GM19240 (cell line): Measurements from ENCODE around the gene P2RY2.
A peak's percentile ranks its signal among the peaks of the same experiment; 100 is the strongest.
"Not testable (repeated sequence)": the region's sequence is repeated elsewhere in the genome, so short reads cannot be mapped to it uniquely, and the experiment has no call there.

ENCODE experiments used
- DNase-seq: peaks from one replicate; pipeline ENCODE4 v3.0.0; 2011; ENCODE audit warnings: low spot score; ENCODE audit not compliant: insufficient read length

The P2RY2 gene

DNA sequence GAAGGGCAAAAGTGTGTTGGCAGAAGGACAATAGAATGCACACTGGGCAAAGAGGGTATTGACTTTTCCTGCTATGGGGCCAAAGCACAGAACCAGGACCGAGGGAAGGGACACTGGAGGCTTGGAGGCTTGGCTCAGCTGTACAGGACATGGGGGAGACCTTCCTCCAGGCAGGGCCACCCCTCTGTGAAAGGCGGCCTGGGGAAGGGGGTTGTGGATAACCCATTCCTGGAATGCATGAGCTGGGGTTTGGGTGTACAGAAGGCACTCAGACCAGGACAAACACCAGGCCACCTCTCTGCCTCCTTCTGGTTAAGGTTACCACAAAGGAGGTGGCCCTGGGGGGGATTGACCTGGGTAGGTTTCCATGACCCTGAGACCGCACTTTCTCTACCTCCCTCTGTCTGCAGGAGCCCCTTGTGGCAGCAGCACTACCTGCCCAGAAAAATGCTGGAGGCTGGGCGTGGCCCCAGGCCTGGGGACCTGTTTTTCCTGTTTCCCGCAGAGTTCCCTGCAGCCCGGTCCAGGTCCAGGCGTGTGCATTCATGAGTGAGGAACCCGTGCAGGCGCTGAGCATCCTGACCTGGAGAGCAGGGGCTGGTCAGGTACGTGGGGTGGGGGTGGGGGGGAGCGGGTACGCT is 9.6 kb downstream of the P2RY2 start:
- DNase-seq: no peak

DNA sequence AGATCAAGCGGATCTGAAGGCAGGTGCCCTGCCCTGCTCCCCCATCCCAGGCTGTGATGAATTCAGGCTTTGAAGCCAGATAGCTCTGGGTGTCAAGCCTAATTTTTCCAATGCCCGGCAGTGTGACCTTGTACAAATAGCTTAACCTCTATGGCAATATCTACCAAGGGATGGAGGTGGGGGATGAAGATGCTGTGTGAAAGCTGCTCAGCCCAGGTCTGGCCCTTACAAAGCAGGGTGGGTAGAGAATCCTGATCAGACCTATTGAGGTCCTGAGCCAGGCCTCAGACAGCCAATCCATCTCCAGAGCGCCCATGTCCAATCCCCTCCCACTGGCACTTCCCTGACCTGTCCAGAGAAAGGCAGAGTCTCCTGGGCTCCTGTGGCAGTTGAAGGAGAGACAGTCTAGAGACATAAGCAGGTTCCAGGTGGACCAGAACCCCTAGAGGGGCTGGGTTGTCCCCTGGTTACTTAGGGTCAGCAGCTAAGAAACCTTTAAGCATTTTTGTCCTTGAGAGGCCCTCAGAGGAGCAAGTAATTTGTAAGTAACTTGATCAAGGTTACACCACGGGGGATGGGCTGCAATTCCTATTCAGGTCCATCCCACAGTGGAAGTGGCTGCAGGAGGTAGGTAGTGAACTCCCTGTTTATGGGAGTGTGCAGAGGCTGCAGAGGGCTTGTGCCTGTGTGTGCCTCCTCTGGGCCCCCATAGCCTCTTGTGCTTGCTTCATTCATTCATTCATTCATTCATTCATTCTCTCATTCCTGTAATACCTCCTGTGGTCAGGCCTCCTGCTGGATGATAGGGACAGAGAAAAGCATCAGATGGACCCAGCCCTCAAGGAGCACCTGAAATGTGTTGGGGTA is 10.4 kb downstream of the P2RY2 start:
- no peak for DNase-seq

DNA sequence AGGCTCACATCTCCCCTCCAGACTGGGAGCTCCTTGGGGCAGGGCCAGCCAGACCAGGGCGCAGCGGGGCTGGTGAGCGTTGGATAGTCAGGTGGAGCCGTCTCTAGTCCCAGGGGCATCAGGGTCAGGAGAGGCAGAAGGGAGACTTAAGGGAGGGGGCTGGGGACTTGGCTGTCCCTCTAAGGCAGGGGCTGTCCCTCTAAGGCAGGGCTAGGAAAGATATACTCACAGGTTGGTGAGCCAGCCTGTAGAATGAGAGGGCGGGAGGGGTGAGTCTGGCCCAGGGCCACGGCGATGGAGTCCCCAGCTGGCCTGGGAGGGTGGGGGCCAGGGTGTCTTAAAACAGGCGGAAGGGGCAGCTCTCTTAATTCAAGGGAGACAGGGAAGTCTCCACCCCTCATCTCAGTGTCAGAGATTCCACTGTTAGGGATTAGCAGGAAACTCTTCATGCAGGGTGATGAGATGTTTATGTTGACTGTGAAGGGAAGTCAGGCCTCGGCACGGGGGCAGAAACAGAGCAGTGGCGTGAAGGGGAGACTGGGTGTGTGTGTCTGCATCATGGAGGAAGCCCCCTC is 11.3 kb downstream of the P2RY2 start:
- DNase-seq: no peak

DNA sequence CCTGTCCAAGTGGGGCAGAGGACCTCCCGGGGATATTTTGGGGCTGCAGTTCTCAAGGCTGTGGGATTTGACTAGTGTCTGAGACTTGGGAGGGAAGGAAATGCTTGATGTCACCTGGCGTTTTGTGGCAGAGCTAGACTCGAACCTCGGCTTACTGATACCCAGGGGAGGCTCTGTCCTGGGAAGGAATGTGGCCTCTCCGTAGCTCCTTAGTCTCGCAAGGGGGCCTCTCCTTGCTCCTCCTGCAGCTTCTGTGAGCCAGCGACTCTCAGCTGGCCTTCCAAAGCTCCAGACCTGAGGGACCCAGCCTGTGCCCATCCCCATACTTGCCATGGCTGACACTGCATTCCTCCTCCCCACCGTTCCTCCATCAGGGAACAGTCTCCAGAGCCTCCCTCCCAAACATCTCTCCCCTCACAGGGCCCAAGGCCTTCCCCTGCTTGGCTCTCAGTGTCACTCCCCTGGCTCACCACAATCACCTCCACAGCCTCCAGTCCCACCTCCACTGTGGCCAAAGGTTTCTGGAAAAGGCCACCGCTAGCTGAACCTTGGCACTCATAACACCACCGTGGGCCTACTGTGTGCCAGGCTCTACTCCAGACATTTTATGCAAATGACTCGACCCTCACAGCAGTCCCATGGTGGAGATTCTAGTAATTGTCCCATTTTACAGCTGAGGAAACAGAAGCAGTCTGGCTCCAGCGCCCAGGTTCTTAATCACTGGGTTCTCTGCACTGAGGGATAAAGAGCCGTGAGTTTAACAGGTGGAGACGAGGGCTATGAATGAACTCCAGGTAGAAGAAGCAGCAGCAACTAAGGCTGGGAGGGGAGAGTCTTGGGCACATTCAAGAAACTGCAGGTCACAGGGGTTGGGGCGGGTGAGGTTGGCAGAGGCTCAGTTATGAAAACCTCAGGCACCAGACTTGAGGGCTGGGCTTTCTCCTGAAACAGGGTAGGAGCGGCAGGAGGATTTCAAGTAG is 12.1 kb downstream of the P2RY2 start:
- DNase-seq: no peak

DNA sequence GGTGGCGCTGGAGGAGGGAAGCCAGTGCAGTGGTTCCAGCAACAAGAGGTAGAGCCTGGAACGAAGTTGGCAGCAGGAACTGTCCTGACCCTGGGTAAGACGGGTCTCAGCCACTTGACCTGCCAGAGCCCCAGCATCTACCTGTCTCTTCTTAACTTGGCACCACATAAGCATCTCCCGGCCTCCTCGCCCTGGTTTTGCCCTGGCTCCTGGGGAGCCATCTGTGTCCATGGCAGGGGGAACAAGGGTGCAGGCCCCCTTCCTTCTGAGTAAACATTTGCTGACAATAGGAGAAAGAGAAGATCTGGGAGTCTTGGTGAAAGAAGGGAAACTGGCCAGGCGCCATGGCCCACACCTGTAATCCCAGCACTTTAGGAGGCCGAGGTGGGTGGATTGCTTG is 12.8 kb downstream of the P2RY2 start:
- no peak for DNase-seq

DNA sequence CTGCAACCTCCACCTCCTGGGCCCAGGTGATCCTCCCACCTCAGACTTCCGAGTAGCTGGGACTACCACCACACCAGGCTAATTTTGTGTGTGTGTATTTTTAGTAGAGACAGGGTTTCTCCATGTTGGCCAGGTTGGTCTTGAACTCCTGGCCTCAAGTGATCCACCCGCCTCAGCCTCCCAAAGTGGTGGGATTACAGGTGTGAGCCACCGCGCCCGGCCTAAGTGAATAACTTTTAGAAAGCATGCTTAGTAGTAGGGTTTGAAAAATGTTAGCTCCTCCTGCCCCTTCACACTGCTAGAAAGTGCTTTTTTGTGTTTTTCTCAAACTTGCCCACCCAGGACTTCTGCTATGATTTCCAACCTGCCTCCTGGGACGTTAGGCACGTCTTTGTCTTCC is 14.4 kb downstream of the P2RY2 start:
- not testable (repeated sequence) for DNase-seq

DNA sequence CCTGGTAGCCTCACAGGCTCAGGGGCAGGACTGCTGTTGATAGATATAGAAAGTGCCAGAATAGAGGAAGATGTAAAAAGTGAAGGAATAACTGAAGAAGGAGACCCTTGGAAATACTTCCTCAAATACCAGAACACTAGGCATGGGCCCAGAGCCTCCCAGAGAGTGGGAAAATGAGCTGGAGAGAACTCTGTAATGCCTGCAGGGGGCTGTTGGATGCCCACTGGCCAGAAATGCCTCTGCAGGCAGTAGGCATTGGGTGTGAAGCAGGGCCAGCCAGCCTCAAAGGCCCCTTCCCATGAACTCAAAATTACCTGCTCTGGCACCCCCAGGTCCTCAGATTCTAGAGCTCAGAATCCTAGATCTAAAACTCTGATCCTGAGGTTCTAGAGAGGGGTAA is 15.1 kb downstream of the P2RY2 start:
- DNase-seq: no peak

DNA sequence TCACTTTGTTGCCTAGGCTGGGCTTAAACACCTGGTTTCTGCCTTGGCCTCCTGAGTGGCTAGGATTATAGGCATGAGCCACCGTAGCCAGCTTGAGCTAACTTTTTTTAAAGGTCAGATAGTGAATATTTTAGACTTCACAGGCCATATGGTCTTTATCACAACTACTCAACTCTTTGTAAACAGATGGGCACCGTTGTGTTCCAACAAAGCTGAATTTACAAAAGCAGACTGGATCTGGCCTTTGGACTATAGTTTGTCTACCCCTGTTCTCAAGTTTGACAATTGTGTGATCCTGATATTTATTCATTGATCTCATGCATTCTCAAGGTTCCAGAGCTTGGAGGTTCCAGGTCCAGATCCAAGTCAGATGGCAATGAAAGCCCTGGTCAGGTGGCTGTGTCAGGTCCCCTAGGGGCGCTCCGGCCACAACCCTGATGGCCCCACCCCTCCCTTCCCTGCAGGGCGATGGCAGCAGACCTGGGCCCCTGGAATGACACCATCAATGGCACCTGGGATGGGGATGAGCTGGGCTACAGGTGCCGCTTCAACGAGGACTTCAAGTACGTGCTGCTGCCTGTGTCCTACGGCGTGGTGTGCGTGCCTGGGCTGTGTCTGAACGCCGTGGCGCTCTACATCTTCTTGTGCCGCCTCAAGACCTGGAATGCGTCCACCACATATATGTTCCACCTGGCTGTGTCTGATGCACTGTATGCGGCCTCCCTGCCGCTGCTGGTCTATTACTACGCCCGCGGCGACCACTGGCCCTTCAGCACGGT is 15.8 kb downstream of the P2RY2 start:
- no peak for DNase-seq

DNA sequence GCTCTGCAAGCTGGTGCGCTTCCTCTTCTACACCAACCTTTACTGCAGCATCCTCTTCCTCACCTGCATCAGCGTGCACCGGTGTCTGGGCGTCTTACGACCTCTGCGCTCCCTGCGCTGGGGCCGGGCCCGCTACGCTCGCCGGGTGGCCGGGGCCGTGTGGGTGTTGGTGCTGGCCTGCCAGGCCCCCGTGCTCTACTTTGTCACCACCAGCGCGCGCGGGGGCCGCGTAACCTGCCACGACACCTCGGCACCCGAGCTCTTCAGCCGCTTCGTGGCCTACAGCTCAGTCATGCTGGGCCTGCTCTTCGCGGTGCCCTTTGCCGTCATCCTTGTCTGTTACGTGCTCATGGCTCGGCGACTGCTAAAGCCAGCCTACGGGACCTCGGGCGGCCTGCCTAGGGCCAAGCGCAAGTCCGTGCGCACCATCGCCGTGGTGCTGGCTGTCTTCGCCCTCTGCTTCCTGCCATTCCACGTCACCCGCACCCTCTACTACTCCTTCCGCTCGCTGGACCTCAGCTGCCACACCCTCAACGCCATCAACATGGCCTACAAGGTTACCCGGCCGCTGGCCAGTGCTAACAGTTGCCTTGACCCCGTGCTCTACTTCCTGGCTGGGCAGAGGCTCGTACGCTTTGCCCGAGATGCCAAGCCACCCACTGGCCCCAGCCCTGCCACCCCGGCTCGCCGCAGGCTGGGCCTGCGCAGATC is 16.5 kb downstream of the P2RY2 start:
- DNase-seq: no peak

DNA sequence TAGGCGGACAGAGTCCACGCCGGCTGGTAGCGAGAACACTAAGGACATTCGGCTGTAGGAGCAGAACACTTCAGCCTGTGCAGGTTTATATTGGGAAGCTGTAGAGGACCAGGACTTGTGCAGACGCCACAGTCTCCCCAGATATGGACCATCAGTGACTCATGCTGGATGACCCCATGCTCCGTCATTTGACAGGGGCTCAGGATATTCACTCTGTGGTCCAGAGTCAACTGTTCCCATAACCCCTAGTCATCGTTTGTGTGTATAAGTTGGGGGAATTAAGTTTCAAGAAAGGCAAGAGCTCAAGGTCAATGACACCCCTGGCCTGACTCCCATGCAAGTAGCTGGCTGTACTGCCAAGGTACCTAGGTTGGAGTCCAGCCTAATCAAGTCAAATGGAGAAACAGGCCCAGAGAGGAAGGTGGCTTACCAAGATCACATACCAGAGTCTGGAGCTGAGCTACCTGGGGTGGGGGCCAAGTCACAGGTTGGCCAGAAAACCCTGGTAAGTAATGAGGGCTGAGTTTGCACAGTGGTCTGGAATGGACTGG is 17.2 kb downstream of the P2RY2 start:
- DNase-seq: no peak

DNA sequence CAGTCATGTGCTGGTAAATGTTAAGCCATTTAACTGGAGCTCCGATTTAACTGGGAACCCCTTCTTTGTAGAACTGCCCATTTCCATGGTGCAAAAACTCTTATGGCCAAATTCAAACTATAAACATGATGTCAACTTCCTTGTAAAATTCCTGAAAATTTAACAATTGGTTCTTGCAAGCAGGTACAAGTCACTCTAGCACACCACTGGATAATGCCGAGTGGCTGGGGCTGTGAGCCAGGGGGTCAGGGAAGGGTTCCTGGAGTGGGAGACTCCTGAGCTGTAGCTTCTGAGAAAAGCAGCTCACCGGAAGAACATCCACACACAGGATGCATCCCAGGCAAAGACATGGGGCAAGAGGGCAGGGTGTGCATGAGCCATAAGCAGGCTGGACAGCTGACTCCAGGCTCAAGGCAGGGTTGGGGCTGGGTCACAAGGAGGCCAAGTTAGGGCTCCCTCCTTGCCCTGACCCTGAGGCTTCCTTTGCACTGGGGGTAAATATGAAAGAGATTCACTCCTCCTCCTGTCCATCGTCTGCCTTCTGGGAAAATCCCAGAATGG is 18.2 kb downstream of the P2RY2 start:
- no peak for DNase-seq

DNA sequence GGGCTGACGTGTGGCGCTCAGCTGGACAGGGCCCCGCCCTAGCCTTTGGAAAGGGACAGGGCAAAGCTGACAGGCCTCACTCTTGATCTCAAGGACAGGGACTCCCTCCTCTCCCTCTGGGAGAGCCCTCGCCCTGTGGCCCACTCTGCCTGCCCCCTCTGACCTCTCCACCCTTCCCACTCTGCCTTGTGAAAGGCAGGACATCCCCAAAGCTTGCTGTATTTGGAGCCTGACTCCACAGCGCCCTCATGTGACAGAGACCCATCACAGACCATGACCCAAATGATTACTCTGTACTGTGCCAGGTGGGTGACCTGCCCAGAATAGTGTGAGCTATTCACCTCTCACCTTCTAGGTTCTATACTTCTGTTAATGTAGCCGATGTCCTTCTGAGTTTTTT is 18.8 kb downstream of the P2RY2 start:
- DNase-seq: peak; percentile 67

DNA sequence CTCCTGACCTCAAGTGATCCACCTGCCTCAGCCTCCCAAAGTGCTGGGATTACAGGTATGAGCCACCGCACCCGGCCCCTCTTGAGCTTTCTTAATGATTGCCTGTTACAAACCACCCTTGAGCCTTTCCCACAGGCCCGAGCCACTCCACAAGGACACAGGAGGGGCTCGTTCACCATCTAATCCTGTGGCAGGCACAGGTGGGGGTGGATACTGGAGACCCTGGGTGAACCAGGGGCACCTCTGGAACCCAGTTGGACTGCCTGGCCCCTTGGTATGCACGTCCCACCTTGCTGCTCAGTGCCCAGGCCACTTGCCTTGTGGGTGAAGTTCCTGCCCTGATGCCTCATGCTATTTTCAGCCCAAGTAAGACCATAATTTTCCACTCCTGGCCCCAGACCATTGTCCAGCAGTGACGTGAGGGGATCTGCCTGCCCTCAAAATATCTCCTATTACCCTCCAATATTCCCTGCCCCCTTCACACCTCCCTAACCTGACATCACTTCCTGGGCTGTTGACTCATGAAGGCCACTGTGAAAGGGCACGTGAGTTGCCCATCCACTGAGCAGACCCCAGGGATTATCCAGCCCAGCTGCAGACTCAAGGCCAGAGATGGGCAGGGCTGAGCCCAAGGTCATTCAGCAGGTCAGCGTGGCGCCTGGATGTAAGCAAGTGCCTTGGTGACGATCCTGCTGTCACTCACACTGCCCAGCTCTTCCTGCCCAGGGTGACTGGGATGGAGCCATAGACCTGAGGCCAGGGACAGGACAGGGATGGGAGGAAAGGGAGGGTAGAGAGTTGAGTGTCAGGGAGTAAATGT is 19.6 kb downstream of the P2RY2 start:
- no peak for DNase-seq

DNA sequence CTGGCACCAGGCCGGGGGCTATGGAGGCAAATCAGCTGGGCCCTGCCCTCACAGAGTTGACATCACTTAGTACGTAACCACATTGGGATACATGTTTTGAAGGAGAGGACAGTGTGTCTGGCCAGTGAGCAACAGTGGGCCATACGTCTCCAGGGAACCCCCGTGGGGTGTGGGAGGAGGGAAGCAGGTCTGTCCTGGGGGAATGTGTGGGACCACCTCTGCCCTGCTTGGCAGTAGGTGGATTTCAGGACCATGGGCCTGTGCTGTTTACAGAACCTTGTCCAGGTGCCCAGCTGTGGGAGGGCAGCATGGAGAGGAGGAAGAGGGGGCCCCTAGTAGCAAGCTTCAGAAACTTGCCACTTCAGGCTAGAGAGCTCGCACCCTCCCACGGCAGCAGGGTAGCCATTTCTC is 21.0 kb downstream of the P2RY2 start:
- DNase-seq: no peak

DNA sequence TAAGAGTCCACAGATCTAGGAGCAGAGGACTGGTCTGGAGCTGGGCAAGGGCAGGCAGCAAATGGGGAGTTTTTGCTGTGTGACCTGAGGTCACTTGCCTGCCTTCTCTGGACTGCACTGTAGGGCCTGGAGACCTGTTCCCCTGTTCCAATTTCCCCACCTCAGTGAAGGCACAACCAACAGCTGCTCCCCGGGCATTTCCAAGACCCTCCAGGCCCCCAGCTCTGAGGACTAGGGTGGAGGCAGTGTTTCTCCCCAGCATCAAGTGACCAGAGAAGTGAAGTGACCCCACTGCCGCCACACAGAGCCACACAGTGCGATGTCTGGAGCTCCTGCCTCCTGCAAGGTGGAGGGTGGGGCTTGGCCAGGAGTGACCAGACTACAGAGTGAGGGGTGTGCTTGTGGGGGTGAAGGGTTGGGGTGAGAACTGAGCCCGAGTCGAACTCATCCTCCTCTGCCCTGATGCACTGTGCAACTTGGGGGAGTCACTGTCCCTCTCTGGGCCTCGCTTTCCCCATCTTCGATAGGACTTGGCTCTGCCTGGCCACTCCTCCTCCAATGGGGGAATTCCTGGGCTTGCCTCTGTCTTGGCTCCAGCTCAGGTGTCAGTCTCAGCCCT is 21.6 kb downstream of the P2RY2 start:
- DNase-seq: no peak

DNA sequence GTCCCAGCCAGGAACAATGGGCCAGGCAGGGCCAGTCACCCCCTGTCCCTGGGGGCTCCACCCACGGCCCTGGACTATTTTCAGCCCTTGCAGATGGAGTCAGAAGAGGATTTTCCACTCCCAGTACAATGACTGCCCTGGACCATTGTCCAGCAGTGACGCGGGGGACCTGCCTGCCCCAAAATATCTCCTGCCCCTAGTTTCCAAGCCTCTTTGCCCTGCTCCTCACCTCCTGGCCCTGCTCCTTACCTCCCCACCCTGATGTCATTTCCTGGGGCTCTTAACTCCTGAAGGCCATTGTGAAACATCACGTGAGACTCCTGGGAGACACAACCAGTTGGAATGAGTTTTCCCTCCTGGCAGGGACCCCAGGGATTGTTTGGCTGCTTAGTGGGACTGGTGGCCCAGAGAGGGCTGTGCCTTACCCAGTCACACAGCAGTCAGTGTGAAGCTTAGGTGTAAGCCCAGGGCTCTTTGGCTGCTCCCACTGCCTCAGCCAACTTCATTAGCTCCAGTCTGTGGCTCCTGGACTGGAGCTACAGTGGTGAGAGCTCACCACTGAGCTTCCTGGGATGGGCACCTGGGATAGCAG is 22.2 kb downstream of the P2RY2 start:
- no peak for DNase-seq

DNA sequence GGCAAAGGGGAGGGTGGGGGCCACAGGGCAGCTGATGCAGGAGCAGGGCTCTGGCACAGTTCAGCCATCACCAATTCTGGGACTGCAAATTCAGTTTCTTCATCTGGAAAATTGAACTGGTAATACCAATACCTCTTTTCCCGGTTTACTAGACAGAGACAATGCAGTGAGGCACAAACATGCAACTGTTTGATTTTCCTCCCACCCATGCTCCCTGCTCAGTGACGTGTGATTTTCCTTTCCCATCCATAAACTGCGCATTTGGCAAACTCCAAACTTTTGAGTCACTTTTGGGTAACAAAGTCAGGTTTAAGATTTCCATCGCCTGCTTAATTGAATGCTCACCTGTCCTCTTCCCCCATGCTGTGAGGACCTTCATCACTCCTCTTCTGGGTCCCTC is 23.2 kb downstream of the P2RY2 start:
- no peak for DNase-seq
